Fibroblast of peridontal ligament (primary cell): ENCODE results near the gene RCVRN.
"Not testable (repeated sequence)": the region's sequence is repeated elsewhere in the genome, so short reads cannot be mapped to it uniquely, and the experiment has no call there.

Experiments
- DNase-seq: peaks from one replicate; pipeline ENCODE4 v3.0.0-alpha.2; 2010; ENCODE audit errors: extremely low read depth

The RCVRN gene

GRCh38 chr17:9922012-9922848, 17.2 kb upstream of the RCVRN start:
- no peak for DNase-seq

DNA sequence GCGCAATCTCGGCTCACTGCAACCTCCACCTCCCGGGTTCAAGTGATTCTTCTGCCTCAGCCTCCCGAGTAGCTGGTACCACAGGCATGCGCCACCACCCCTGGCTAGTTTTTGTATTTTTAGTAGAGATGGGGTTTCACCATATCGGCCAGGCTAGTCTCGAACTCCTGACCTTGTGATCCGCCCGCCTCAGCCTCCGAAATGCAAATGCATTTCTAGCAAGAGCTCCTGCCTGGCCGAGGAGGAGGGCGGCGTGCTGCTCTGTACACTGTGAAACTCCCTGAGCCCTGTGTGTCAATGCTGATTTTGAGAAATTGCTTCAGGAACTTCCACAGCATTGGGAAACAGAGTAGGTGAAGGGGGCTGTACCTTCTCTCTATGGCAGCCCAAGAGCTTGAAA, 16.1 kb upstream of the RCVRN start:
- not testable (repeated sequence) for DNase-seq

GRCh38 chr17:9918804-9919352, 13.8 kb upstream of the RCVRN start:
- DNase-seq = no peak

DNA sequence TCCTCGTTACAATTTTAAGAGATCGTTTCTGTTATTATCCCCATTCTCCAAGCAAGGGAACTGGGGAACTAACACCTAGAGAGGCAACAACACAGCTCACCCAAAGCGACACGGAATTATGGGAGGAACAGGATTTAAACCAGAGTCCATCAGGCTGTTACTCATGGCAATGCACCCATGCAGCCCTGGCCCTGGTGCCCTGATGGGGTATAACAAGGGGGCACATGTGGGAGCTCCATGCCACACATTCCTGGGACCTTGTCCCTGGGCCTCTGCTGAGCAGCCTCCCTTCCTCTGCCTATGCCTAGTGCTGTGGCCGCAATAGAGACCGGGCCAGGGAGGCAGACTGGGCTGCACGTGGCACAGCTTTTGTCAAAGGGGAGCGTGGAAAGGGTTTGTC, 13.3 kb upstream of the RCVRN start:
- DNase-seq = no peak

GRCh38 chr17:9917801-9918200, 12.7 kb upstream of the RCVRN start:
- DNase-seq = no peak

GRCh38 chr17:9917131-9917530, 12.1 kb upstream of the RCVRN start:
- DNase-seq = no peak

- no peak for DNase-seq
Observed at GRCh38 chr17:9916108-9916507, 11.0 kb upstream of the RCVRN start.

- no peak for DNase-seq
Observed at GRCh38 chr17:9913476-9913875, 8.4 kb upstream of the RCVRN start.

DNA sequence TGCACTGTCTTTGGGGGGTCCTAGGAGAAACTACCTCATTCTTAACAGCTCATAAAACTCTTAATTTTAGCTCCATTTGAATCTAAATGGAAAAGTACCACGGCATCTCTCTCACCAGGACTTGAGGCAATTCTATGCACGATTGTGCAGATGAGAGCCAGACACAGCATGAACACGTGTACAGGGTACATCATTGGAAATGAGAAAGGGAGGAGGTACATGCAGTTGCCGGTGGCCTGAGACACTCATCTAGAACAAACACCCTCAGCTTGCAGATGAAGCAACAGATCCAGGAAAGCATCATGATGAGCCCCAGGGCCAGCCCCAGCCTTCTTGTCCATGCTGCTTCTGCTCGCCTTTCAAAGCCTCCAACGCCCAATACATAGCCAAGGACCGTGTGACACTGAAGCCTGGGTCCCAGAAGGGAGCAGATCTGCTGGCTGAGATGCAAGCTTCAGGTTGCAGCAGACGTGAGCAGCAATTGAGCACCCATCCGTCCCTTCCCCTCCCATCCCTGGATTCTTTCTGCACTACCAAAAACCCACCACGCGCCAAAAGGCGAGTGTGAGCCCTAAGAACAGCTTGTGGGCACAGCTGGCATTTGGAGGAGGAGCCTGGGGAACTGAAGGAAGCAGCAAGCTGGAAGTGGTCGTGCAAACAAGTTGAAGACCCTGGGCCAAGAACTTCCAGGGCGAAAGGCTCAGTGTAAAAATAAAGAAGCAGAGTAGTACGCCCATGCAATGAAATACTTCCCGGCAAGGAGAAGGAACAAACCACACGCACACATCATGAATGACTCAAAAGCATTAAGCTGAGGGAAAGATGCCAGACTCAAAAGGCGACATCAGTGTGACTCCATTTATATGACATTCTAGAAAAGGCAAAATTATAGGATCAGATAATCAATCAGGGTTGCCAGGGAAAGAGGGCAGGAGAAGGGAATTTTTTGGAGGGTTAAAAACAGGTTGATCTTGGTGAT, 7.3 kb upstream of the RCVRN start:
- DNase-seq = no peak

DNA sequence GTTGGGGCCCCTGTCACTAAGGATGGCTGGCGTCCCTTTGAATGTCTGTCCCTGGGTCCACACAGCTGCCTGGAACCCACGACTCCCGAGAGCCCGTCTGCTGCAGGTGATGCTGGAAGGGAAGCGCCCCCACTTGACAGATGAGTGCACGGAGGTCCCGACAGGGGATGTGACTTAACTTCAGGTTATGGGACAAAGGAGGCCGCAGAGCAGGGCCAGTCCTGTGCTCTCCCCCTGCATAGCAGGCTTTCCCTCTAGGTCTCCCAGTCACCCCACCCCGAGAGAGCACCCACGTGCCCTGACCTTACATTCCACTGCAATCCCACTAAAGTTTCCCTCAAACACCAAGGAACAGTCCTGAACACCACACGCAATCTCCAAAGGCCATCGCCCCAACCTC, 6.0 kb upstream of the RCVRN start:
- DNase-seq = no peak

GRCh38 chr17:9908649-9909042, 3.6 kb upstream of the RCVRN start:
- no peak for DNase-seq

GRCh38 chr17:9907883-9908648, 3.0 kb upstream of the RCVRN start:
- DNase-seq = no peak

DNA sequence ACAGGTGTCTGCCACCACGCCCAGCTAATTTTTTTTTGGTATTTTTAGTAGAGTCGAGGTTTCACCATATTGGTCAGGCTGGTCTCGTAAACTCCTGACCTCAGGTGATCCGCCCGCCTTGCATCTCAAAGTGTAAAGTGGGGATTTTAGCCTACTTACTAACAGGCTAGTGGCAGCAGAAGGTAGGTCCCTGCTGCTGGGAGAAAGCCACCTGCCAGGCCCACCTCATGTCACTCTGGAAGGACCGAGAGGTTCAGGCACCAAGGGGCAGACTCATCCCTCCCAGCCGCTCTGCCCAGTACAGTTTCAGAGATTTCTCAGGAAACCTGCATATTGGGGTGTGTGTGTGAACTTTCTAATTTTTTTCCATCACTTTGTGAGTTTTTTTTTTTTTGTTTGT, 2.1 kb upstream of the RCVRN start:
- DNase-seq = no peak

GRCh38 chr17:9906616-9907015, 1.5 kb upstream of the RCVRN start:
- no peak for DNase-seq

GRCh38 chr17:9905902-9906301, 831 bp upstream of the RCVRN start:
- no peak for DNase-seq

DNA sequence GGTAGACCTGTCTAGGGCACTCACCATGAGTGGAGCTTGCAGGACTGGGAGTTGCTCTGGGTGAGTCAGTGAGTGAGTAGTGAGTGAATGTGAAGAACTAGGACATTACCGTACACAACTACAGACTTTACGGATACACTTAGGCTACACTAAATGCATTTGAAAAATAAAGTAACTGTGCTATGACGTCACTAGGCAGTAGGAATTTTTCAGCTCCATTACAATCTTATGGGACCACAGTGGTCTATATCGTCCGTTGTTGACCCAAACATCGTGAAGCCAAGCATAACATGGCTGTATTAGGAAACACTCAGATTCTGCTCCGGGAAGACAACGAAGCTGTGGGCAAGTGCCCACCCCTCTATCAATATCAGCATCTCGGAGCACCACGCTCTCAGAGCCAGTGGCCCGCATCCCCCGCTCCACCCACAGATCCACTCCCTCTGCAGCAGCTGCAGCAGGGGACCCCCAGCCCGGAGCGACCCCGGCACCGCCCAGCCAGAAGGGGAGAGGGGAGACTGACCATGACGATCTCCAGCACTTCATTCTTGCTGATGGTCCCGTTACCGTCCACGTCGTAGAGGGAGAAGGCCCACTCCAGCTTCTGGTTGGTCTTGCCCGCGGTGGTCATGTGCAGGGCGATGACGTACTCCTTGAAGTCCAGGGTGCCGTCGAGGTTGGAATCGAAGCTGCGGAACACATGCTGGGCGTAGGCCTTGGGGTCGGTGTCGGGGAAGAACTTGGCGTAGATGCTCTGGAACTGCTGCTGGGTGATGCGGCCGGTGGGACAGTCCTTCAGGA, 594 bp downstream of the RCVRN start:
- no peak for DNase-seq

GRCh38 chr17:9902120-9902519, 3.0 kb downstream of the RCVRN start:
- DNase-seq = no peak

DNA sequence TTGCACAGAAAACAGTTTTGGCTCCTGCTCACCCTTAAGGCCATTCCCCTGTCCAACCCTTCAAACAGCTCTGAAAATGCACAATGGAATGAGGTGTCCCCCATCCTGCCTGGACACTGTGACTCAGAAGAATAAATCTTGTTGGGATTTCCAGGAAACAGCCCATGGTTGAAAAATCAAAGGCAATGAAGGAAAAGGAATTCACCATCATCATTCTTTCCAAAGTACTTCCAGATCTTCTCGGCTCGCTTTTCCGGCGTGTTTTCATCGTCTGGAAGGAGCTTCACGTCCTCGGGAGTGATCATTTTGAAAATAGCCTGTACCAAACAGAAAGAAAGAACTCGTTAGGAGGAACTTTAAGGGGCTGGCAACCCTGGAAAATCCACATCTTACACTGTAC, 4.3 kb downstream of the RCVRN start:
- no peak for DNase-seq

DNA sequence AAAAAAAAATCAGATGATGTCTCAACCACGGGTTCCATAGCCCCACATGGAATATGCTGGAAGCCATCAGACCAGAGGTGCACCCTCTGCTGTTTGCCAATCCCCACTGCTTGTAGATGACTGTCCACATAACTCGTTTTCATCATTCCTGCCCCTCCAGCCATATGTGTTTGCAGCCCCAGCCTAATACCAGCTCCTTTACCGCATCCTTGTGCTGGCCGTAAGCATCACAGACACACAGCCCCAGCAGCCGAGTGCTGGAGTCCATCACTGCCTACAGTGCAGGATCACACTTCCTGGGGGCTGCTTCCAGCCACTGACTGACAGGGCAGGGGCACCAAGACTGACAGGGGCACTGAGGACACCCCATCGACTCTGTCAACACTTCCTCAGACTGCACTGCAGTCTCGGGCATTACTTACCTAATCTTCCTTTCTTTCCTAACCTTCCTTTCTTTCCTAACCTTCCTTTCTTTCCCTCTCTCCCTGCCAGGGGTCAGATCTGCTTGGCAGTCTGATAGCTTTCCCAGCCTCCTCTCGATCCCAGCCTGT, 5.0 kb downstream of the RCVRN start:
- DNase-seq = no peak

DNA sequence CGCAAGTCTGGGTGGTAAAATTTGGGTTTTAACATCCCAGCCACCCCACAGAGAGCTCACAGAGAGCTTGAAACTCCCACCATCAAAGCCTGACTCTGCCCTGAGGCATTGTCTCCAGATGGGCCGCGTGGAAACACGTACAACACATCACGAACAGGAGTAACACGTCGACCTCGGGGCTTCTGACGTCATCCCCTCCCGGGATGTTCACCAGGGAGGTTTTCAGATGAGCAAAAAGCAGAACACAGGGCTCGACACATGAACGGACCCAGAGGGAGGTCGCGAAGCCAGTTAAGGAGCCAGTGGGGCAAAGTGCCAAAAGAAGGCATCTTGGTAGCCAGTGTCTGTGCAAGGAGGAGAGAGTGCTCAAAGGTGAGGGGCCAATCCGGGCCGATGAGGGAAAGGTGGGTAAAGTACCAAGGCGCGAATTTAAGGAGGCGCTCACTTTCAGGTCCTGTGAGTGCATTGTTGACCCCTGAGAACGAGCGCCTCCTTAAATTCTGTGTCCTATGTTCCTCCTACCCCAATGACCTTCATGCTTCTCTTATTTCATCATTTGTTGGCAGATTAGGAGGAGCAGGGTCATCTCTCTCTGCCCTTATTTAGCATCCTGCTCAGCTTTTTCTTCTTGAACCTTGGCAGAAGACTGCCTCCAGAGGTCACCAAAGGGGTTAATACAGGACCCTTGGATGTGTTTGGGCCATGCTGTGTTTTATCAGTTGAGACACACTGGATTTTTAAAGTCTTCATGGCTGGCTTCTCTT, 5.6 kb downstream of the RCVRN start:
- no peak for DNase-seq
